HK-2 (cell line): ENCODE measurements around the gene KSR1.

Source experiments
- DNase-seq: peaks from one replicate; pipeline ENCODE4 v3.0.0-alpha.2; 2018; ENCODE audit not compliant: unreplicated experiment

The KSR1 gene

GRCh38 chr17:27514595-27515413, 58.6 kb downstream of the KSR1 start:
- DNase-seq: no peak

- DNase-seq: no peak
Measured at GRCh38 chr17:27518048-27518447, 61.8 kb downstream of the KSR1 start.

GRCh38 chr17:27518545-27519521, 62.6 kb downstream of the KSR1 start:
- no peak for DNase-seq

GRCh38 chr17:27519550-27519949, 63.3 kb downstream of the KSR1 start:
- DNase-seq: no peak

GRCh38 chr17:27520491-27521185, 64.4 kb downstream of the KSR1 start:
- no peak for DNase-seq

GRCh38 chr17:27521281-27522027, 65.2 kb downstream of the KSR1 start:
- no peak for DNase-seq

- DNase-seq: no peak
Measured at GRCh38 chr17:27522028-27522635, 65.9 kb downstream of the KSR1 start.

- no peak for DNase-seq
Measured at GRCh38 chr17:27523712-27524111, 67.5 kb downstream of the KSR1 start.

- DNase-seq: no peak
Measured at GRCh38 chr17:27524594-27524993, 68.3 kb downstream of the KSR1 start.

GRCh38 chr17:27525316-27525715, 69.1 kb downstream of the KSR1 start:
- no peak for DNase-seq

- no peak for DNase-seq
Measured at GRCh38 chr17:27525836-27526603, 69.8 kb downstream of the KSR1 start.

- no peak for DNase-seq
Measured at GRCh38 chr17:27526604-27527002, 70.4 kb downstream of the KSR1 start.

GRCh38 chr17:27529230-27529796, 73.1 kb downstream of the KSR1 start:
- DNase-seq: no peak

- DNase-seq: no peak
Measured at GRCh38 chr17:27530764-27531391, 74.6 kb downstream of the KSR1 start.

- DNase-seq: no peak
Measured at GRCh38 chr17:27531469-27531961, 75.3 kb downstream of the KSR1 start.

GRCh38 chr17:27532269-27533263, 76.3 kb downstream of the KSR1 start:
- no peak for DNase-seq

- DNase-seq: no peak
Measured at GRCh38 chr17:27533874-27534815, 77.9 kb downstream of the KSR1 start.
